ENCODE measurements around the gene CTR9. TPM values are rescaled to one million over a fixed set of nuclear protein-coding genes. Genes with fewer than 3 reads are reported as not detected.

CTR9 gene
- total and polyA plus RNA-seq, 2 of the 8 experiments (the other 6 are each of a cell fraction or from before 2014, with no cell fraction given): 6.1 to 37.7 TPM

DNA sequence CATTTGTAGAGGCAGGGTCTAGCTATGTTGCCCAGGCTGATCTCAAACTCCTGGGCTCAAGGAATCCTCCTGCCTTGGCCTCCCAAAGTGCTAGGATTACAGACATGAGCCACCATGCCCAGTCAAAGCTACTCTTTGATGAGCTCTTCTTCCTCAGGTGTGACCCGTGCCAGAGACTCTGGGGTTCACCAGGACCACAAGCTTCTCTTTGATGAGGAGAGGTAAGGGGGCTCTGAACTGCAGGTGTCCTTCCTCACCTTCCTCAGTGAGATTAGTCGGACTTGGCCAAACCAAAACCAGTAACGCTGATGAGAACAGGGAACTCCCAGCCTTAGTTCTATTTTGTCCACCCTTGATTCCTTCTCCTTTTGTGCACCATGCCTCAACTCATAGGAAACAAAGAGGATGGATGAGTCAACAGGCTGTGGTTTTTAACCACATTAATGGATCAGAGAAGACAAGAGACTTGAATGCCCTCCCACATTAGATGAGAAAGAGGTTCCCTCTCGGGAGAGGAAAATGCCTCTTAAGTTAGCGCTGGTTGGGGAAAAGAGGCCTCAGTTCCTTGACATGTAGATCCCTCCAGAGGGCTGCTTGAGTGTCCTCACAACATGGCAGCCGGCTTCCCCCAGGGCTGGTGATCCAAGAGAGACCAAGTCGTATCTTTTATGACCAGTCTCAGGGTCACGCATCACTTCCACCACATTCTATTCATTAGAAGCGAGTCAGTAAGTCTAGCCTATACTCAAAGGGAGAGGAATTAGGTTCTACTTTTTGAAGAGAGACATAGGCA lies 25.7 kb upstream of the CTR9 start (continued):
- TF ChIP-seq, protein P1, sequence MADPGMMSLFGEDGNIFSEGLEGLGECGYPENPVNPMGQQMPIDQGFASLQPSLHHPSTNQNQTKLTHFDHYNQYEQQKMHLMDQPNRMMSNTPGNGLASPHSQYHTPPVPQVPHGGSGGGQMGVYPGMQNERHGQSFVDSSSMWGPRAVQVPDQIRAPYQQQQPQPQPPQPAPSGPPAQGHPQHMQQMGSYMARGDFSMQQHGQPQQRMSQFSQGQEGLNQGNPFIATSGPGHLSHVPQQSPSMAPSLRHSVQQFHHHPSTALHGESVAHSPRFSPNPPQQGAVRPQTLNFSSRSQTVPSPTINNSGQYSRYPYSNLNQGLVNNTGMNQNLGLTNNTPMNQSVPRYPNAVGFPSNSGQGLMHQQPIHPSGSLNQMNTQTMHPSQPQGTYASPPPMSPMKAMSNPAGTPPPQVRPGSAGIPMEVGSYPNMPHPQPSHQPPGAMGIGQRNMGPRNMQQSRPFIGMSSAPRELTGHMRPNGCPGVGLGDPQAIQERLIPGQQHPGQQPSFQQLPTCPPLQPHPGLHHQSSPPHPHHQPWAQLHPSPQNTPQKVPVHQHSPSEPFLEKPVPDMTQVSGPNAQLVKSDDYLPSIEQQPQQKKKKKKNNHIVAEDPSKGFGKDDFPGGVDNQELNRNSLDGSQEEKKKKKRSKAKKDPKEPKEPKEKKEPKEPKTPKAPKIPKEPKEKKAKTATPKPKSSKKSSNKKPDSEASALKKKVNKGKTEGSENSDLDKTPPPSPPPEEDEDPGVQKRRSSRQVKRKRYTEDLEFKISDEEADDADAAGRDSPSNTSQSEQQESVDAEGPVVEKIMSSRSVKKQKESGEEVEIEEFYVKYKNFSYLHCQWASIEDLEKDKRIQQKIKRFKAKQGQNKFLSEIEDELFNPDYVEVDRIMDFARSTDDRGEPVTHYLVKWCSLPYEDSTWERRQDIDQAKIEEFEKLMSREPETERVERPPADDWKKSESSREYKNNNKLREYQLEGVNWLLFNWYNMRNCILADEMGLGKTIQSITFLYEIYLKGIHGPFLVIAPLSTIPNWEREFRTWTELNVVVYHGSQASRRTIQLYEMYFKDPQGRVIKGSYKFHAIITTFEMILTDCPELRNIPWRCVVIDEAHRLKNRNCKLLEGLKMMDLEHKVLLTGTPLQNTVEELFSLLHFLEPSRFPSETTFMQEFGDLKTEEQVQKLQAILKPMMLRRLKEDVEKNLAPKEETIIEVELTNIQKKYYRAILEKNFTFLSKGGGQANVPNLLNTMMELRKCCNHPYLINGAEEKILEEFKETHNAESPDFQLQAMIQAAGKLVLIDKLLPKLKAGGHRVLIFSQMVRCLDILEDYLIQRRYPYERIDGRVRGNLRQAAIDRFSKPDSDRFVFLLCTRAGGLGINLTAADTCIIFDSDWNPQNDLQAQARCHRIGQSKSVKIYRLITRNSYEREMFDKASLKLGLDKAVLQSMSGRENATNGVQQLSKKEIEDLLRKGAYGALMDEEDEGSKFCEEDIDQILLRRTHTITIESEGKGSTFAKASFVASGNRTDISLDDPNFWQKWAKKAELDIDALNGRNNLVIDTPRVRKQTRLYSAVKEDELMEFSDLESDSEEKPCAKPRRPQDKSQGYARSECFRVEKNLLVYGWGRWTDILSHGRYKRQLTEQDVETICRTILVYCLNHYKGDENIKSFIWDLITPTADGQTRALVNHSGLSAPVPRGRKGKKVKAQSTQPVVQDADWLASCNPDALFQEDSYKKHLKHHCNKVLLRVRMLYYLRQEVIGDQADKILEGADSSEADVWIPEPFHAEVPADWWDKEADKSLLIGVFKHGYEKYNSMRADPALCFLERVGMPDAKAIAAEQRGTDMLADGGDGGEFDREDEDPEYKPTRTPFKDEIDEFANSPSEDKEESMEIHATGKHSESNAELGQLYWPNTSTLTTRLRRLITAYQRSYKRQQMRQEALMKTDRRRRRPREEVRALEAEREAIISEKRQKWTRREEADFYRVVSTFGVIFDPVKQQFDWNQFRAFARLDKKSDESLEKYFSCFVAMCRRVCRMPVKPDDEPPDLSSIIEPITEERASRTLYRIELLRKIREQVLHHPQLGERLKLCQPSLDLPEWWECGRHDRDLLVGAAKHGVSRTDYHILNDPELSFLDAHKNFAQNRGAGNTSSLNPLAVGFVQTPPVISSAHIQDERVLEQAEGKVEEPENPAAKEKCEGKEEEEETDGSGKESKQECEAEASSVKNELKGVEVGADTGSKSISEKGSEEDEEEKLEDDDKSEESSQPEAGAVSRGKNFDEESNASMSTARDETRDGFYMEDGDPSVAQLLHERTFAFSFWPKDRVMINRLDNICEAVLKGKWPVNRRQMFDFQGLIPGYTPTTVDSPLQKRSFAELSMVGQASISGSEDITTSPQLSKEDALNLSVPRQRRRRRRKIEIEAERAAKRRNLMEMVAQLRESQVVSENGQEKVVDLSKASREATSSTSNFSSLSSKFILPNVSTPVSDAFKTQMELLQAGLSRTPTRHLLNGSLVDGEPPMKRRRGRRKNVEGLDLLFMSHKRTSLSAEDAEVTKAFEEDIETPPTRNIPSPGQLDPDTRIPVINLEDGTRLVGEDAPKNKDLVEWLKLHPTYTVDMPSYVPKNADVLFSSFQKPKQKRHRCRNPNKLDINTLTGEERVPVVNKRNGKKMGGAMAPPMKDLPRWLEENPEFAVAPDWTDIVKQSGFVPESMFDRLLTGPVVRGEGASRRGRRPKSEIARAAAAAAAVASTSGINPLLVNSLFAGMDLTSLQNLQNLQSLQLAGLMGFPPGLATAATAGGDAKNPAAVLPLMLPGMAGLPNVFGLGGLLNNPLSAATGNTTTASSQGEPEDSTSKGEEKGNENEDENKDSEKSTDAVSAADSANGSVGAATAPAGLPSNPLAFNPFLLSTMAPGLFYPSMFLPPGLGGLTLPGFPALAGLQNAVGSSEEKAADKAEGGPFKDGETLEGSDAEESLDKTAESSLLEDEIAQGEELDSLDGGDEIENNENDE (IDR thresholded peaks at IDR 0.05; ENCODE audit: insufficient replicate concordance, low read length): no peak
- TF ChIP-seq, protein P2, sequence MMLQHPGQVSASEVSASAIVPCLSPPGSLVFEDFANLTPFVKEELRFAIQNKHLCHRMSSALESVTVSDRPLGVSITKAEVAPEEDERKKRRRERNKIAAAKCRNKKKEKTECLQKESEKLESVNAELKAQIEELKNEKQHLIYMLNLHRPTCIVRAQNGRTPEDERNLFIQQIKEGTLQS (IDR thresholded peaks at IDR 0.05; ENCODE audit: insufficient read depth, low read depth, low read length): no peak

All from H1 (cell line).